Panc1 (cell line): Measurements from ENCODE around the gene PTPRK. TPM values are rescaled to one million over a fixed set of nuclear protein-coding genes. Genes with fewer than 3 reads are reported as not detected.

Experiments used
- ATAC-seq: fragments of 200-7000 bp; cut with Tn5 transposase; 2 replicates; pipeline ENCODE4 v1.9.1; 2020; ENCODE audit warnings: mild to moderate bottlenecking, moderate library complexity
- BruUV-seq: library from RNA; stranded (reverse); fragments of 400-500 nt; replicated peaks from 2 replicates; lab custom pipeline; 2021; lab: Mats Ljungman, UMichigan
- CTCF ChIA-PET: fragments of 300-600 bp; sonication (Branson Sonifier 250); formaldehyde crosslinking; loops from one replicate; lab custom pipeline; 2022; ENCODE audit warnings: antibody characterized with exemption; lab: Charles Lee
- POLR2A ChIA-PET: fragments of 300-600 bp; sonication (Branson Sonifier 250); formaldehyde crosslinking; loops from one replicate; lab custom pipeline; 2022; ENCODE audit warnings: antibody characterized with exemption; lab: Charles Lee
- DNase-seq: peaks from one replicate; pipeline ENCODE4 v3.0.0-alpha.2; 2010; ENCODE audit warnings: low read depth, low spot score
- H3K27ac ChIP-seq: 2 replicates; pipeline ENCODE4 v1.5.1; 2011; ENCODE audit warnings: mild to moderate bottlenecking, low read length, inconsistent platforms
- H3K27me3 ChIP-seq: fragments of 200-500 bp; sonication (Bioruptor generic); 2 replicates; pipeline ENCODE4 v1.6.0; 2014; ENCODE audit warnings: low read length, inconsistent platforms; ENCODE audit not compliant: control insufficient read depth, insufficient read depth
- H3K36me3 ChIP-seq: fragments of 200-500 bp; sonication (Bioruptor generic); 2 replicates; pipeline ENCODE4 v1.5.1; 2014; ENCODE audit warnings: inconsistent platforms, mild to moderate bottlenecking, low read length, moderate library complexity; ENCODE audit not compliant: control insufficient read depth, insufficient read depth
- H3K4me1 ChIP-seq: 2 replicates; pipeline ENCODE4 v1.5.1; 2011; ENCODE audit warnings: inconsistent platforms, mild to moderate bottlenecking, low read length, moderate library complexity; ENCODE audit not compliant: control insufficient read depth, insufficient read depth
- H3K4me3 ChIP-seq, 2 experiments: 2 replicates each; pipeline ENCODE4 v1.5.1; 2011 to 2012; ENCODE audit warnings: low read depth in 2 of 2, low read length in 2 of 2, mild to moderate bottlenecking in 2 of 2, inconsistent platforms in 1 of 2, moderate library complexity in 1 of 2
- H3K9me3 ChIP-seq: fragments of 200-500 bp; sonication (Bioruptor generic); 2 replicates; pipeline ENCODE4 v1.5.1; 2014; ENCODE audit warnings: low read depth, mild to moderate bottlenecking, inconsistent platforms, low read length, moderate library complexity; ENCODE audit not compliant: control insufficient read depth, insufficient read depth
- POLR2AphosphoS5 ChIP-seq: IDR thresholded peaks from 2 replicates; pipeline ENCODE4 v1.6.1; 2012; ENCODE audit warnings: mild to moderate bottlenecking, low read depth, low read length, moderate library complexity
- REST ChIP-seq, 2 experiments: IDR thresholded peaks; 2 replicates each; pipeline ENCODE4 v1.6.1; 2011 to 2012; ENCODE audit warnings: low read depth in 2 of 2, control low read depth in 1 of 2, low read length in 1 of 2, mild to moderate bottlenecking in 1 of 2, moderate library complexity in 1 of 2; ENCODE audit not compliant: insufficient read depth in 1 of 2
- SIN3A ChIP-seq: IDR thresholded peaks from 2 replicates; pipeline ENCODE4 v1.6.1; 2012; ENCODE audit warnings: low read depth, mild to moderate bottlenecking, low read length, moderate library complexity, borderline replicate concordance; ENCODE audit not compliant: insufficient read depth
- TCF7L2 ChIP-seq: IDR thresholded peaks from 2 replicates; pipeline ENCODE4 v1.6.1; 2011; ENCODE audit warnings: mild to moderate bottlenecking, low read depth, low read length, inconsistent platforms
- in situ Hi-C: cut with HindIII; loops from 2 replicates; pipeline ENCODE4 v1.10.0; 2016; ENCODE audit warnings: low sequenced_read_pairs, low pct_unique_long_range_greater_than_20kb
- intact Hi-C: fragments of 100-400 bp; cut with micrococcal nuclease; formaldehyde crosslinking; loops from one replicate; pipeline ENCODE4 v1.10.0; 2022; ENCODE audit not compliant: unreplicated experiment
- total RNA-seq: library from RNA; stranded (reverse); gene quantifications from one replicate; pipeline ENCODE4 v1.2.1, GENCODE V29; 2021; ENCODE audit not compliant: unreplicated experiment
- TF ChIP-seq, protein P1 (sequence below): fragments of 450-650 bp; IDR thresholded peaks from 2 replicates; pipeline ENCODE4 v1.5.1; 2017; ENCODE audit warnings: mild to moderate bottlenecking

Gene PTPRK
- total RNA-seq, 1 experiment from 2014 or later, result 61.8 TPM

GRCh38 chr6:128456510-128457230 is 63.7 kb downstream of the PTPRK start:
- TF ChIP-seq POLR2AphosphoS5 (no peak), SIN3A (no peak), REST (IDR thresholded peaks at IDR 0.05; ENCODE audit: insufficient read depth in 1 of 2, low read depth in 2 of 2, low read length in 1 of 2) (no peak)
- TF ChIP-seq, protein P1, sequence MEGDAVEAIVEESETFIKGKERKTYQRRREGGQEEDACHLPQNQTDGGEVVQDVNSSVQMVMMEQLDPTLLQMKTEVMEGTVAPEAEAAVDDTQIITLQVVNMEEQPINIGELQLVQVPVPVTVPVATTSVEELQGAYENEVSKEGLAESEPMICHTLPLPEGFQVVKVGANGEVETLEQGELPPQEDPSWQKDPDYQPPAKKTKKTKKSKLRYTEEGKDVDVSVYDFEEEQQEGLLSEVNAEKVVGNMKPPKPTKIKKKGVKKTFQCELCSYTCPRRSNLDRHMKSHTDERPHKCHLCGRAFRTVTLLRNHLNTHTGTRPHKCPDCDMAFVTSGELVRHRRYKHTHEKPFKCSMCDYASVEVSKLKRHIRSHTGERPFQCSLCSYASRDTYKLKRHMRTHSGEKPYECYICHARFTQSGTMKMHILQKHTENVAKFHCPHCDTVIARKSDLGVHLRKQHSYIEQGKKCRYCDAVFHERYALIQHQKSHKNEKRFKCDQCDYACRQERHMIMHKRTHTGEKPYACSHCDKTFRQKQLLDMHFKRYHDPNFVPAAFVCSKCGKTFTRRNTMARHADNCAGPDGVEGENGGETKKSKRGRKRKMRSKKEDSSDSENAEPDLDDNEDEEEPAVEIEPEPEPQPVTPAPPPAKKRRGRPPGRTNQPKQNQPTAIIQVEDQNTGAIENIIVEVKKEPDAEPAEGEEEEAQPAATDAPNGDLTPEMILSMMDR, result no peak

DNA sequence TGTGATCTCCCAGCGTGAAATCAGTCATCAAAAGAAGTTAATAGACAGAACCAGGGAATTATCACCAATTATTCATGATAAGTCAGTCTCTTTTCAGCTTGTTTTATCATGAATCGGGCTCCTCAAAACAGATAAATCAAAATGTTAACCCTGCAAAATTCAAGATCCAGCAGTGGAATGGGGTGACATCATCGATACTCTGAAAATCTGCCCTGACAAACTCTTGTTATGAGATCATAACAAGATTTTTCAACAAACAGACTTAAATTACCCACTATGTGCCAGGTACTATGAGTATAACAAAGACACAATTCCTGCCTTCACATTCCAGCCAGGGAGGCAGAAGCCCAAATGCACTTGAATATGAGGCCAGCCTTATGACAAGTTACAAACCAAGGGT is 64.4 kb downstream of the PTPRK start:
- TF ChIP-seq, protein P1, result no peak
- TF ChIP-seq TCF7L2 (no peak), REST (IDR thresholded peaks at IDR 0.05; ENCODE audit: insufficient read depth in 1 of 2, low read depth in 2 of 2, low read length in 1 of 2) (no peak), SIN3A (no peak), POLR2AphosphoS5 (no peak)
- no peak overlapping the region for H3K27ac ChIP-seq
- H3K36me3 ChIP-seq, result no peaks in the 10 kb centered on the region
- CTCF ChIA-PET, result no interaction called here
- H3K27me3 ChIP-seq, result no peaks in the 10 kb centered on the region
- no peak overlapping the region for H3K4me3 ChIP-seq
- ATAC-seq (no peak), DNase-seq (no peak)
- no peaks in the 10 kb centered on the region for H3K4me1 ChIP-seq
- BruUV-seq, result no TSS peak
- in situ Hi-C loops (no loop called here), intact Hi-C loops (no loop called here)
- no peaks in the 10 kb centered on the region for H3K9me3 ChIP-seq
- POLR2A ChIA-PET, result no interaction called here

More at GRCh38 chr6:128456510-128457230, 63.7 kb downstream of the PTPRK start:
- no peaks in the 10 kb centered on the region for H3K4me1 ChIP-seq
- no peaks in the 10 kb centered on the region for H3K27me3 ChIP-seq
- BruUV-seq, result no TSS peak
- H3K27ac ChIP-seq, result no peak overlapping the region
- no peaks in the 10 kb centered on the region for H3K36me3 ChIP-seq
- no peak overlapping the region for H3K4me3 ChIP-seq
- ChIA-PET CTCF (no interaction called here), POLR2A (no interaction called here)
- DNase-seq (no peak), ATAC-seq (no peak)
- in situ Hi-C loops, result no loop called here
- intact Hi-C loops, result no loop called here
- H3K9me3 ChIP-seq, result no peaks in the 10 kb centered on the region
